Panc1 (cell line): ENCODE data around the gene KATNA1. TPM values are rescaled to one million over a fixed set of nuclear protein-coding genes. Genes with fewer than 3 reads are reported as not detected.

Source experiments
- ATAC-seq: fragments of 200-7000 bp; cut with Tn5 transposase; 2 replicates; pipeline ENCODE4 v1.9.1; 2020; ENCODE audit warnings: mild to moderate bottlenecking, moderate library complexity
- BruUV-seq: library from RNA; stranded (reverse); fragments of 400-500 nt; replicated peaks from 2 replicates; lab custom pipeline; 2021; lab: Mats Ljungman, UMichigan
- CTCF ChIA-PET: fragments of 300-600 bp; sonication (Branson Sonifier 250); formaldehyde crosslinking; loops from one replicate; lab custom pipeline; 2022; ENCODE audit warnings: antibody characterized with exemption; lab: Charles Lee
- POLR2A ChIA-PET: fragments of 300-600 bp; sonication (Branson Sonifier 250); formaldehyde crosslinking; loops from one replicate; lab custom pipeline; 2022; ENCODE audit warnings: antibody characterized with exemption; lab: Charles Lee
- DNase-seq: peaks from one replicate; pipeline ENCODE4 v3.0.0-alpha.2; 2010; ENCODE audit warnings: low read depth, low spot score
- H3K27ac ChIP-seq: 2 replicates; pipeline ENCODE4 v1.5.1; 2011; ENCODE audit warnings: mild to moderate bottlenecking, low read length, inconsistent platforms
- H3K27me3 ChIP-seq: fragments of 200-500 bp; sonication (Bioruptor generic); 2 replicates; pipeline ENCODE4 v1.6.0; 2014; ENCODE audit warnings: low read length, inconsistent platforms; ENCODE audit not compliant: control insufficient read depth, insufficient read depth
- H3K36me3 ChIP-seq: fragments of 200-500 bp; sonication (Bioruptor generic); 2 replicates; pipeline ENCODE4 v1.5.1; 2014; ENCODE audit warnings: inconsistent platforms, mild to moderate bottlenecking, low read length, moderate library complexity; ENCODE audit not compliant: control insufficient read depth, insufficient read depth
- H3K4me1 ChIP-seq: 2 replicates; pipeline ENCODE4 v1.5.1; 2011; ENCODE audit warnings: inconsistent platforms, mild to moderate bottlenecking, low read length, moderate library complexity; ENCODE audit not compliant: control insufficient read depth, insufficient read depth
- H3K4me3 ChIP-seq, 2 experiments: 2 replicates each; pipeline ENCODE4 v1.5.1; 2011 to 2012; ENCODE audit warnings: low read depth in 2 of 2, low read length in 2 of 2, mild to moderate bottlenecking in 2 of 2, inconsistent platforms in 1 of 2, moderate library complexity in 1 of 2
- H3K9me3 ChIP-seq: fragments of 200-500 bp; sonication (Bioruptor generic); 2 replicates; pipeline ENCODE4 v1.5.1; 2014; ENCODE audit warnings: low read depth, mild to moderate bottlenecking, inconsistent platforms, low read length, moderate library complexity; ENCODE audit not compliant: control insufficient read depth, insufficient read depth
- POLR2AphosphoS5 ChIP-seq: IDR thresholded peaks from 2 replicates; pipeline ENCODE4 v1.6.1; 2012; ENCODE audit warnings: mild to moderate bottlenecking, low read depth, low read length, moderate library complexity
- SIN3A ChIP-seq: IDR thresholded peaks from 2 replicates; pipeline ENCODE4 v1.6.1; 2012; ENCODE audit warnings: low read depth, mild to moderate bottlenecking, low read length, moderate library complexity, borderline replicate concordance; ENCODE audit not compliant: insufficient read depth
- TCF7L2 ChIP-seq: IDR thresholded peaks from 2 replicates; pipeline ENCODE4 v1.6.1; 2011; ENCODE audit warnings: mild to moderate bottlenecking, low read depth, low read length, inconsistent platforms
- in situ Hi-C: cut with HindIII; loops from 2 replicates; pipeline ENCODE4 v1.10.0; 2016; ENCODE audit warnings: low sequenced_read_pairs, low pct_unique_long_range_greater_than_20kb
- intact Hi-C: fragments of 100-400 bp; cut with micrococcal nuclease; formaldehyde crosslinking; loops from one replicate; pipeline ENCODE4 v1.10.0; 2022; ENCODE audit not compliant: unreplicated experiment
- total RNA-seq: library from RNA; stranded (reverse); gene quantifications from one replicate; pipeline ENCODE4 v1.2.1, GENCODE V29; 2021; ENCODE audit not compliant: unreplicated experiment
- TF ChIP-seq, protein P1 (sequence below), 2 experiments: IDR thresholded peaks; 2 replicates each; pipeline ENCODE4 v1.6.1; 2011 to 2012; ENCODE audit warnings: low read depth in 2 of 2, control low read depth in 1 of 2, low read length in 1 of 2, mild to moderate bottlenecking in 1 of 2, moderate library complexity in 1 of 2; ENCODE audit not compliant: insufficient read depth in 1 of 2
- TF ChIP-seq, protein P2 (sequence below): fragments of 450-650 bp; IDR thresholded peaks from 2 replicates; pipeline ENCODE4 v1.5.1; 2017; ENCODE audit warnings: mild to moderate bottlenecking

Gene KATNA1
- total RNA-seq, 1 experiment from 2014 or later: 19.7 TPM

DNA sequence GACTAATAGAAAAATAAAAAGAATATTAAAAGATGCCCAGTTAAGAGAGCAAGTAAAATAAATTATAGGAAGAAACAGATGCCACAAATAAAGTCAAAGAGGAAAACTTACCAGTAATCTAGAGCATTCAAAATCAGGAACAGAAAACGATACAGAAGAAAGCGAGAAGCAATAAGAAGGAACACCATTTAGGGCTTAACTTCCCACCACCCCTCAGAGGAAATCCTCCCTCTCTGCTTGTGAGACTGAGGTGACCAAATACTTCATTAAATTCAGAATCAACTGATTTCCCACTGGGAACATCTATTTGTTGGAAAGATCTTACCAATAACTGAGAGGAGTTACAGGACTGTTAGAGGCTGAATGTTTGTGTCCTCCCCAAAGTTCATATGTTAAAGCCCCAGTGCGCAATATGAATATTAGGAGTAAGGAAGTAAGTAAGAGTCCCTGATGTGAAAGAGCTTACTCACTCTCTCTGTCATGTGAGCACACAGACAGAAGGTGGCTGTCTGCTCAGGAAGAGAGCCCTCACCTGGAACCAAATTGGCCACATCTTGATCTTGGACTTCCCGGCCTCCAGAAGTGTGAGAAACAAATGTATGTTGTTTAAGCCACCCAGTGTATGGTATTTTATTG, 19.5 kb downstream of the KATNA1 start:
- in situ Hi-C loops (no loop called here), intact Hi-C loops (no loop called here)
- TF ChIP-seq, protein P1, sequence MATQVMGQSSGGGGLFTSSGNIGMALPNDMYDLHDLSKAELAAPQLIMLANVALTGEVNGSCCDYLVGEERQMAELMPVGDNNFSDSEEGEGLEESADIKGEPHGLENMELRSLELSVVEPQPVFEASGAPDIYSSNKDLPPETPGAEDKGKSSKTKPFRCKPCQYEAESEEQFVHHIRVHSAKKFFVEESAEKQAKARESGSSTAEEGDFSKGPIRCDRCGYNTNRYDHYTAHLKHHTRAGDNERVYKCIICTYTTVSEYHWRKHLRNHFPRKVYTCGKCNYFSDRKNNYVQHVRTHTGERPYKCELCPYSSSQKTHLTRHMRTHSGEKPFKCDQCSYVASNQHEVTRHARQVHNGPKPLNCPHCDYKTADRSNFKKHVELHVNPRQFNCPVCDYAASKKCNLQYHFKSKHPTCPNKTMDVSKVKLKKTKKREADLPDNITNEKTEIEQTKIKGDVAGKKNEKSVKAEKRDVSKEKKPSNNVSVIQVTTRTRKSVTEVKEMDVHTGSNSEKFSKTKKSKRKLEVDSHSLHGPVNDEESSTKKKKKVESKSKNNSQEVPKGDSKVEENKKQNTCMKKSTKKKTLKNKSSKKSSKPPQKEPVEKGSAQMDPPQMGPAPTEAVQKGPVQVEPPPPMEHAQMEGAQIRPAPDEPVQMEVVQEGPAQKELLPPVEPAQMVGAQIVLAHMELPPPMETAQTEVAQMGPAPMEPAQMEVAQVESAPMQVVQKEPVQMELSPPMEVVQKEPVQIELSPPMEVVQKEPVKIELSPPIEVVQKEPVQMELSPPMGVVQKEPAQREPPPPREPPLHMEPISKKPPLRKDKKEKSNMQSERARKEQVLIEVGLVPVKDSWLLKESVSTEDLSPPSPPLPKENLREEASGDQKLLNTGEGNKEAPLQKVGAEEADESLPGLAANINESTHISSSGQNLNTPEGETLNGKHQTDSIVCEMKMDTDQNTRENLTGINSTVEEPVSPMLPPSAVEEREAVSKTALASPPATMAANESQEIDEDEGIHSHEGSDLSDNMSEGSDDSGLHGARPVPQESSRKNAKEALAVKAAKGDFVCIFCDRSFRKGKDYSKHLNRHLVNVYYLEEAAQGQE (IDR thresholded peaks at IDR 0.05; ENCODE audit: insufficient read depth in 1 of 2, low read depth in 2 of 2, low read length in 1 of 2): no peak
- no peak for TF ChIP-seq POLR2AphosphoS5
- TF ChIP-seq TCF7L2: no peak
- TF ChIP-seq SIN3A: no peak
- TF ChIP-seq, protein P2, sequence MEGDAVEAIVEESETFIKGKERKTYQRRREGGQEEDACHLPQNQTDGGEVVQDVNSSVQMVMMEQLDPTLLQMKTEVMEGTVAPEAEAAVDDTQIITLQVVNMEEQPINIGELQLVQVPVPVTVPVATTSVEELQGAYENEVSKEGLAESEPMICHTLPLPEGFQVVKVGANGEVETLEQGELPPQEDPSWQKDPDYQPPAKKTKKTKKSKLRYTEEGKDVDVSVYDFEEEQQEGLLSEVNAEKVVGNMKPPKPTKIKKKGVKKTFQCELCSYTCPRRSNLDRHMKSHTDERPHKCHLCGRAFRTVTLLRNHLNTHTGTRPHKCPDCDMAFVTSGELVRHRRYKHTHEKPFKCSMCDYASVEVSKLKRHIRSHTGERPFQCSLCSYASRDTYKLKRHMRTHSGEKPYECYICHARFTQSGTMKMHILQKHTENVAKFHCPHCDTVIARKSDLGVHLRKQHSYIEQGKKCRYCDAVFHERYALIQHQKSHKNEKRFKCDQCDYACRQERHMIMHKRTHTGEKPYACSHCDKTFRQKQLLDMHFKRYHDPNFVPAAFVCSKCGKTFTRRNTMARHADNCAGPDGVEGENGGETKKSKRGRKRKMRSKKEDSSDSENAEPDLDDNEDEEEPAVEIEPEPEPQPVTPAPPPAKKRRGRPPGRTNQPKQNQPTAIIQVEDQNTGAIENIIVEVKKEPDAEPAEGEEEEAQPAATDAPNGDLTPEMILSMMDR: no peak
- ChIA-PET POLR2A (no interaction called here), CTCF (no interaction called here)
- no peak for ATAC-seq
- no peak for DNase-seq
- BruUV-seq: no TSS peak
- Histone ChIP-seq H3K4me3 (no peak overlapping the region), H3K4me1 (no peaks in the 10 kb centered on the region), H3K9me3 (no peaks in the 10 kb centered on the region), H3K27ac (no peak overlapping the region), H3K27me3 (no peaks in the 10 kb centered on the region), H3K36me3 (no peaks in the 10 kb centered on the region; the same call in 1 of the 2 replicates)

DNA sequence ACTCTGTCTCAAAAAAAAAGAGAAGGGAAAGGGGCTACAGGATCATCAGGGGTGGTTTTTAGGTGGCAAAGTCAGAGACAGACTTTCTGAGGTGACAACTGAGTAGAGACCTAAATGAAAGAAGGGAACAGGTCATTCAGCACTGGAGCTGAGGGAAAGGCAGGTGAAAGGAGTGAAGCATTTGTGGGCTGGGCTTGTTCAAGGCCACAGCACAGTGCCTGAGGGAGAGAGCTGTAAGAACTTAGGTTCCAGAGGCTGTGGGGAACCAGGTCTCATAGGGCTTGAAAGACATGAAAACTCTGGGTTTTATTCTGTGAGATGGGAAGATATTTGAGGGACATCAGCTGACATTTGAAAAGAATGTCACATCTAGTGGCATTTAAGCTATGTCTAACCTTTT, 20.8 kb downstream of the KATNA1 start:
- no peaks in the 10 kb centered on the region; the same call in 1 of the 2 replicates for H3K36me3 ChIP-seq
- H3K27me3 ChIP-seq: no peaks in the 10 kb centered on the region
- no peak overlapping the region for H3K4me3 ChIP-seq
- ATAC-seq (no peak), DNase-seq (no peak)
- TF ChIP-seq, protein P1 (IDR thresholded peaks at IDR 0.05; ENCODE audit: insufficient read depth in 1 of 2, low read depth in 2 of 2, low read length in 1 of 2): no peak
- TF ChIP-seq POLR2AphosphoS5: no peak
- TF ChIP-seq SIN3A: no peak
- TF ChIP-seq, protein P2: no peak
- TF ChIP-seq TCF7L2: no peak
- no peak overlapping the region for H3K27ac ChIP-seq
- BruUV-seq: no TSS peak
- ChIA-PET POLR2A (interaction anchor here (0.7 kb wide), 1 partner anchor 1762 kb away, joined by 3 read pairs; no protein-coding TSS in a partner anchor), CTCF (no interaction called here)
- H3K4me1 ChIP-seq: no peaks in the 10 kb centered on the region
- in situ Hi-C loops: no loop called here
- intact Hi-C loops: no loop called here
- no peaks in the 10 kb centered on the region for H3K9me3 ChIP-seq
